ENCODE results near the gene SLITRK1.

SLITRK1 gene

GRCh38 chr13:83881917-83882605 is at the start of gene SLITRK1:
Gene SLITRK1 (minus strand): TSS chr13:83882474. CDS start chr13:83881507, 967 bp downstream.
- peak in 1 of 2 donors; percentile 2 for DNase-seq

GRCh38 chr13:83929157-83929556 is 46.9 kb upstream of the SLITRK1 start:
- DNase-seq: no peak

GRCh38 chr13:83919775-83920174 is 37.5 kb upstream of the SLITRK1 start:
- no peak for DNase-seq

GRCh38 chr13:83914368-83914767 is 32.1 kb upstream of the SLITRK1 start:
- no peak for DNase-seq

GRCh38 chr13:83907196-83907989 is 25.1 kb upstream of the SLITRK1 start:
- DNase-seq: no peak

- no peak for DNase-seq
Observed at GRCh38 chr13:83906240-83906820, 24.1 kb upstream of the SLITRK1 start.

- DNase-seq: no peak
Observed at GRCh38 chr13:83905641-83906040, 23.4 kb upstream of the SLITRK1 start.

GRCh38 chr13:83895994-83896580 is 13.8 kb upstream of the SLITRK1 start:
- no peak for DNase-seq

GRCh38 chr13:83890358-83890757 is 8.1 kb upstream of the SLITRK1 start:
- no peak for DNase-seq

GRCh38 chr13:83884141-83884540 is 1.9 kb upstream of the SLITRK1 start:
- DNase-seq: no peak

GRCh38 chr13:83883061-83883523 is 818 bp upstream of the SLITRK1 start:
- no peak for DNase-seq

GRCh38 chr13:83882606-83882959 is 309 bp upstream of the SLITRK1 start:
- DNase-seq: no peak

- no peak for DNase-seq
Observed at GRCh38 chr13:83881140-83881684, 1.1 kb downstream of the SLITRK1 start.

GRCh38 chr13:83880275-83881139 is 1.8 kb downstream of the SLITRK1 start:
- no peak for DNase-seq

GRCh38 chr13:83879431-83880171 is 2.7 kb downstream of the SLITRK1 start:
- no peak for DNase-seq

- no peak for DNase-seq
Observed at GRCh38 chr13:83878691-83879430, 3.4 kb downstream of the SLITRK1 start.

- no peak for DNase-seq
Observed at GRCh38 chr13:83877651-83878355, 4.5 kb downstream of the SLITRK1 start.

- DNase-seq: no peak
Observed at GRCh38 chr13:83876546-83876945, 5.7 kb downstream of the SLITRK1 start.

GRCh38 chr13:83867708-83868107 is 14.6 kb downstream of the SLITRK1 start:
- no peak for DNase-seq
